ENCODE results near the gene WDFY4.

WDFY4 gene

GRCh38 chr10:48839809-48840679 is 155.4 kb downstream of the WDFY4 start:
- TF ChIP-seq CTCF (IDR thresholded peaks at IDR 0.05; ENCODE audit: borderline replicate concordance, insufficient read depth, low read depth, low read length) = no peak

GRCh38 chr10:48842231-48842630 is 157.6 kb downstream of the WDFY4 start:
- TF ChIP-seq CTCF (IDR thresholded peaks at IDR 0.05; ENCODE audit: borderline replicate concordance, insufficient read depth, low read depth, low read length) = no peak
- H3K4me3 ChIP-seq (ENCODE audit: low read depth, low read length) = no peak overlapping the region

More at GRCh38 chr10:48839809-48840679, 155.4 kb downstream of the WDFY4 start:
- no peak overlapping the region for H3K4me3 ChIP-seq (ENCODE audit: low read depth, low read length)

GRCh38 chr10:48843198-48843597 is 158.5 kb downstream of the WDFY4 start:
- no peak for TF ChIP-seq CTCF (IDR thresholded peaks at IDR 0.05; ENCODE audit: borderline replicate concordance, insufficient read depth, low read depth, low read length)
- H3K4me3 ChIP-seq (ENCODE audit: low read depth, low read length) = no peak overlapping the region

- no peak for TF ChIP-seq CTCF (IDR thresholded peaks at IDR 0.05; ENCODE audit: borderline replicate concordance, insufficient read depth, low read depth, low read length)
Measured at GRCh38 chr10:48844616-48845015, 159.9 kb downstream of the WDFY4 start.

GRCh38 chr10:48845512-48845911 is 160.8 kb downstream of the WDFY4 start:
- H3K4me3 ChIP-seq (ENCODE audit: low read depth, low read length) = no peak overlapping the region
- no peak for TF ChIP-seq CTCF (IDR thresholded peaks at IDR 0.05; ENCODE audit: borderline replicate concordance, insufficient read depth, low read depth, low read length)

More at GRCh38 chr10:48844616-48845015, 159.9 kb downstream of the WDFY4 start:
- no peak overlapping the region for H3K4me3 ChIP-seq (ENCODE audit: low read depth, low read length)

GRCh38 chr10:48847691-48848090 is 163.0 kb downstream of the WDFY4 start:
- TF ChIP-seq CTCF (IDR thresholded peaks at IDR 0.05; ENCODE audit: borderline replicate concordance, insufficient read depth, low read depth, low read length) = no peak
- H3K4me3 ChIP-seq (ENCODE audit: low read depth, low read length) = no peak overlapping the region

- TF ChIP-seq CTCF (IDR thresholded peaks at IDR 0.05; ENCODE audit: borderline replicate concordance, insufficient read depth, low read depth, low read length) = no peak
Measured at GRCh38 chr10:48856855-48857254, 172.2 kb downstream of the WDFY4 start.

More at GRCh38 chr10:48856855-48857254, 172.2 kb downstream of the WDFY4 start:
- H3K4me3 ChIP-seq (ENCODE audit: low read depth, low read length) = no peak overlapping the region

Measured in GM12875 (cell line).